NCI-H2196 treated with DMSO at 0.1 percent for 48 hours (cell line): Measurements from ENCODE around the gene STK17A.
"Not testable (repeated sequence)": the region's sequence is repeated elsewhere in the genome, so short reads cannot be mapped to it uniquely, and the experiment has no call there.

ENCODE experiments used
- DNase-seq: peaks from one replicate; lab custom pipeline; 2025; ENCODE audit not compliant: unreplicated experiment; lab: John Stamatoyannopoulos, UW

STK17A gene

GRCh38 chr7:43594020-43594419 lies 11.1 kb downstream of the STK17A start:
- no peak for DNase-seq

GRCh38 chr7:43596426-43596825 lies 13.5 kb downstream of the STK17A start:
- DNase-seq = not testable (repeated sequence)

- no peak for DNase-seq
Observed at GRCh38 chr7:43600056-43600455, 17.1 kb downstream of the STK17A start.

- no peak for DNase-seq
Observed at GRCh38 chr7:43602256-43602655, 19.3 kb downstream of the STK17A start.

- DNase-seq = no peak
Observed at GRCh38 chr7:43604251-43604650, 21.3 kb downstream of the STK17A start.

GRCh38 chr7:43609097-43609496 lies 26.2 kb downstream of the STK17A start:
- no peak for DNase-seq

GRCh38 chr7:43612128-43612527 lies 29.2 kb downstream of the STK17A start:
- DNase-seq = no peak

- DNase-seq = no peak
Observed at GRCh38 chr7:43612599-43613589, 30.0 kb downstream of the STK17A start.

- DNase-seq = no peak
Observed at GRCh38 chr7:43615558-43616145, 32.7 kb downstream of the STK17A start.

GRCh38 chr7:43616977-43617376 lies 34.1 kb downstream of the STK17A start:
- DNase-seq = no peak

GRCh38 chr7:43618073-43618472 lies 35.2 kb downstream of the STK17A start:
- no peak for DNase-seq

GRCh38 chr7:43619213-43620012 lies 36.5 kb downstream of the STK17A start:
- no peak for DNase-seq

- no peak for DNase-seq
Observed at GRCh38 chr7:43621729-43622448, 39.0 kb downstream of the STK17A start.

- DNase-seq = no peak
Observed at GRCh38 chr7:43624156-43624555, 41.2 kb downstream of the STK17A start.

GRCh38 chr7:43625453-43625852 lies 42.5 kb downstream of the STK17A start:
- DNase-seq = no peak

- no peak for DNase-seq
Observed at GRCh38 chr7:43625980-43626379, 43.1 kb downstream of the STK17A start.

- DNase-seq = no peak
Observed at GRCh38 chr7:43626695-43627094, 43.8 kb downstream of the STK17A start.

GRCh38 chr7:43627798-43628197 lies 44.9 kb downstream of the STK17A start:
- not testable (repeated sequence) for DNase-seq

GRCh38 chr7:43628431-43628830 lies 45.5 kb downstream of the STK17A start:
- no peak for DNase-seq

- no peak for DNase-seq
Observed at GRCh38 chr7:43629857-43630256, 46.9 kb downstream of the STK17A start.

- no peak for DNase-seq
Observed at GRCh38 chr7:43630482-43630881, 47.6 kb downstream of the STK17A start.
